H1 (cell line): ENCODE measurements around the gene EGFR. TPM values are rescaled to one million over a fixed set of nuclear protein-coding genes. Genes with fewer than 3 reads are reported as not detected.

ENCODE experiments used
- CREB1 ChIP-seq: IDR thresholded peaks from 2 replicates; pipeline ENCODE4 v1.6.1; 2012; ENCODE audit warnings: inconsistent platforms
- CTCF ChIP-seq, 3 experiments: IDR thresholded peaks; 1 replicate in 2 of 3; 2 replicates in 1 of 3; pipeline versions ENCODE4 v1.5.1 to v1.6.1; 2011; ENCODE audit warnings: low read length in 3 of 3, mild to moderate bottlenecking in 3 of 3, inconsistent platforms in 2 of 3, low read depth in 1 of 3, moderate library complexity in 1 of 3; ENCODE audit not compliant: insufficient read depth in 1 of 3; ENCODE audit errors: control extremely low read depth in 1 of 3
- SIN3A ChIP-seq, 2 experiments: IDR thresholded peaks in 1 of 2; conservative IDR thresholded peaks in 1 of 2; 2 replicates each; pipeline ENCODE4 v1.6.1; 2011 to 2012; ENCODE audit warnings: low read length in 2 of 2, improper control_type of control experiment in 1 of 2, low read depth in 1 of 2, mild to moderate bottlenecking in 1 of 2
- YY1 ChIP-seq: IDR thresholded peaks from 2 replicates; pipeline ENCODE4 v1.6.1; 2011; ENCODE audit warnings: low read depth, mild to moderate bottlenecking, low read length
- polyA plus RNA-seq, 7 experiments: library from polyadenylated mRNA; depleted of rRNA in 3 of 7; stranded (reverse) in 5 of 7; unstranded in 2 of 7; fragments of >200 nt in 5 of 7; fragments of 200-250 nt in 2 of 7; gene quantifications; 1 replicate in 5 of 7; 2 replicates in 1 of 7; 4 replicates in 1 of 7; pipeline versions ENCODE4 v1.2.1 to v1.2.3, GENCODE V29; 2011 to 2013; ENCODE audit warnings: missing spikeins in 2 of 7, mixed read lengths in 2 of 7
- total RNA-seq: library from RNA; stranded (reverse); fragmentation: NEBNext Ultra II Directional; extraction: Animal tissue kit (Norgen Biotek cat#: 25700); gene quantifications from 2 replicates; pipeline ENCODE4 v1.2.1, GENCODE V29; 2021

Gene EGFR
- total and polyA plus RNA-seq, 2 of the 8 experiments (the other 6 are each of a cell fraction or from before 2014, with no cell fraction given), result 1.9 to 5.8 TPM

GRCh38 chr7:55110282-55110992 is 91.6 kb downstream of the EGFR start (continued):
- TF ChIP-seq CTCF (IDR thresholded peaks at IDR 0.05; ENCODE audit: control extremely low read depth in 1 of 3, insufficient read depth in 1 of 3, low read depth in 1 of 3, low read length in 3 of 3) (no peak), SIN3A (conservative IDR thresholded peaks at IDR 0.05 in 1 of 2, IDR thresholded peaks at IDR 0.05 in 1 of 2; ENCODE audit: low read depth in 1 of 2, low read length in 2 of 2) (no peak), YY1 (no peak), CREB1 (no peak)
